Adipocyte (in vitro differentiated cells): ENCODE measurements around the gene CRKL.

ENCODE experiments used
- DNase-seq: peaks from one replicate; pipeline ENCODE4 v3.0.0-alpha.2; 2015; ENCODE audit warnings: low read depth
- H3K27me3 ChIP-seq: replicated peaks from 2 replicates; pipeline ENCODE4 v1.7.0; 2013; ENCODE audit warnings: mild to moderate bottlenecking, low read length, moderate library complexity; ENCODE audit not compliant: control insufficient read depth, insufficient read depth
- H3K36me3 ChIP-seq: 2 replicates; pipeline ENCODE4 v1.7.0; 2013; ENCODE audit warnings: low read length, mild to moderate bottlenecking, moderate library complexity; ENCODE audit not compliant: control insufficient read depth, insufficient read depth, severe bottlenecking
- H3K4me1 ChIP-seq: 2 replicates; pipeline ENCODE4 v1.7.0; 2013; ENCODE audit warnings: mild to moderate bottlenecking, low read length, moderate library complexity; ENCODE audit not compliant: control insufficient read depth, insufficient read depth
- H3K4me3 ChIP-seq: 2 replicates; pipeline ENCODE4 v1.7.0; 2013; ENCODE audit warnings: mild to moderate bottlenecking, low read length, moderate library complexity
- H3K9ac ChIP-seq: 2 replicates; pipeline ENCODE4 v1.7.0; 2013; ENCODE audit warnings: mild to moderate bottlenecking, low read length, moderate library complexity
- H3K9me3 ChIP-seq: 2 replicates; pipeline ENCODE4 v1.7.0; 2013; ENCODE audit warnings: mild to moderate bottlenecking, low read length, moderate library complexity; ENCODE audit not compliant: control insufficient read depth

The CRKL gene

DNA sequence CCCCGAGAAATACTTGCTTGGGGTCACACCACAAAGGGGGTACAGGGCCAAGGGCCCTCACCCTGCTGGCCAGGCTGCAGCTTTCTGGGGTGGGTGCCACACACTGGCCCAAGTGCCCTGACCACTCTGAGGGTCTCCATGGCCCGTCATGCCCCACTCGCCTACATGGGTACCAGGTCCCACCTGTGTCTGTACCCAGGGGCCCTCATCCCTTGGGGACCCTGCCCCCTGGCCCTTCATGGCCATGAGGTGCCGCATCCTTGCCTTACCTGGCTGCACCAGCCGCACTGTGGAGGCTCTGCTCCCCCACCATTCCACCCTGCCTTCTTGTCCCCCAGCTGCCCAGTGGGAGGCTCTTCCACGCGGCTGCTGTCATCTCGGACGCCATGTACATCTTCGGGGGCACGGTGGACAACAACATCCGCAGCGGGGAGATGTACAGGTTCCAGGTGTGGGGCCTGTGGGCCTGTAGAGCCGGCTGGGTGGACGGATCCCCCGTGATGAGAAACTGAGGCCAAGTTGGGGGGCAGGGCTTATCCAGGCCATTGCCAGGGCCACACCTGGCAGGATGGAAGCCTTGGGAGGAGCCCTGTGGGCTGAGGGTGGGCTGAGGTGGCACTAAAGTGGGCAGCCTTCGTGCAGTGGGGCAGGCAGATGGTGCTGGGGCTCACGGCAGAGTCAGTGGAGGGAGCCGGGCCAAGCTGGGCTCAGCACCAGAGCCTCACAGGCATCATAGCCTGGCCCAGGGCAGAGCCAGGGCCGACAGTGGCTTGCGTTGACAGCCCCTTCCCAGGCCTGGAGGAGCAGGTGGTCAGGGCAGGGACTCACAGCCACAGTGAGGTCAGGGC, 75.5 kb downstream of the CRKL start:
- no peak for DNase-seq
- no peaks in the 10 kb centered on the region for H3K4me1 ChIP-seq
- H3K9me3 ChIP-seq, result no peaks in the 10 kb centered on the region
- no peaks in the 10 kb centered on the region for H3K27me3 ChIP-seq
- no peak overlapping the region for H3K9ac ChIP-seq
- peaks cover 72% of the 10 kb centered on the region for H3K36me3 ChIP-seq
- no peak overlapping the region for H3K4me3 ChIP-seq

GRCh38 chr22:20993304-20994127, 76.3 kb downstream of the CRKL start:
- Histone ChIP-seq H3K27me3 (no peaks in the 10 kb centered on the region), H3K36me3 (peaks cover 69% of the 10 kb centered on the region), H3K9ac (no peak overlapping the region), H3K4me1 (no peaks in the 10 kb centered on the region), H3K4me3 (no peak overlapping the region), H3K9me3 (no peaks in the 10 kb centered on the region)
- no peak for DNase-seq

DNA sequence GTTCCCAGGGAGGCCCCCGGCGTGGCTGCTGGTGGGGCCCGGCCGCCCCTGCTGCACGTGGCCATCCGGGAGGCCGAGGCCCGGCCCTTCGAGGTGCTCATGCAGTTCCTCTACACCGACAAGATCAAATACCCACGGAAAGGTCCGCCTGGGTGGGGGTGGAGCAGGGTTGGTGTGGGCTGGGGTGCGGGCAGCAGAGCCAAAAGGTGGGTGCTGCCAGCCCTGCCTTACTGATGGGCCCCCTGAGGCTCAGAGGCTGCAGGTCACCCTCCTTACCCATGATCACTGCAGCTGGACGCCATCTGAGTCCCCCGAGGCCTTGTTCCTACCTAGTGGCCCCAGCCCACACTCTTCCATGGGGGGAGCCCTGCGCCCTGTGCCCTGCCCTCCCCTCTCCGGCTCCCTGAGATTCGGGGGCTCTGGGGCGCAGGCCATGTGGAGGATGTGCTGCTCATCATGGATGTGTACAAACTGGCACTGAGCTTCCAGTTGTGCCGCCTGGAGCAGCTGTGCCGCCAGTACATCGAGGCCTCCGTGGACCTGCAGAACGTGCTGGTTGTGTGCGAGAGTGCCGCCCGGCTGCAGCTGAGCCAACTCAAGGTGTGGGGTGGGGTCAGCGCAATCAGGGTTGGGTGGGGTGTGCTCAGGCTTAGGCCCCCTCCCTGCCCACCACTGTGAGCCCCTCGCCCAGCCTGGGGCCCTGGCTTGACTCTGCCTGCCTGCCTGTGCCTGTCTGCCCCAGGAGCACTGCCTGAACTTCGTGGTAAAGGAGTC, 77.1 kb downstream of the CRKL start:
- H3K9ac ChIP-seq, result no peak overlapping the region
- no peaks in the 10 kb centered on the region for H3K4me1 ChIP-seq
- peaks cover 72% of the 10 kb centered on the region for H3K36me3 ChIP-seq
- DNase-seq, result no peak
- H3K27me3 ChIP-seq, result no peaks in the 10 kb centered on the region
- H3K4me3 ChIP-seq, result no peak overlapping the region
- no peaks in the 10 kb centered on the region for H3K9me3 ChIP-seq

- Histone ChIP-seq H3K9ac (no peak overlapping the region), H3K36me3 (peaks cover 74% of the 10 kb centered on the region)
These were observed 77.7 kb downstream of the CRKL start for GRCh38 chr22:20994902-20995241.

GRCh38 chr22:20995329-20996030, 78.3 kb downstream of the CRKL start:
- Histone ChIP-seq H3K4me1 (peaks cover 5% of the 10 kb centered on the region), H3K36me3 (peaks cover 72% of the 10 kb centered on the region), H3K9me3 (no peaks in the 10 kb centered on the region)

More at GRCh38 chr22:20994902-20995241, 77.7 kb downstream of the CRKL start:
- H3K4me1 ChIP-seq, result no peaks in the 10 kb centered on the region
- no peak for DNase-seq
- H3K27me3 ChIP-seq, result no peaks in the 10 kb centered on the region
- no peak overlapping the region for H3K4me3 ChIP-seq
- no peaks in the 10 kb centered on the region for H3K9me3 ChIP-seq

GRCh38 chr22:20996031-20996410, 78.8 kb downstream of the CRKL start:
- no peaks in the 10 kb centered on the region for H3K9me3 ChIP-seq
- H3K36me3 ChIP-seq, result peaks cover 66% of the 10 kb centered on the region
- H3K4me1 ChIP-seq, result peaks cover 10% of the 10 kb centered on the region

More at GRCh38 chr22:20995329-20996030, 78.3 kb downstream of the CRKL start:
- DNase-seq, result no peak
- Histone ChIP-seq H3K27me3 (no peaks in the 10 kb centered on the region), H3K4me3 (no peak overlapping the region), H3K9ac (no peak overlapping the region)

DNA sequence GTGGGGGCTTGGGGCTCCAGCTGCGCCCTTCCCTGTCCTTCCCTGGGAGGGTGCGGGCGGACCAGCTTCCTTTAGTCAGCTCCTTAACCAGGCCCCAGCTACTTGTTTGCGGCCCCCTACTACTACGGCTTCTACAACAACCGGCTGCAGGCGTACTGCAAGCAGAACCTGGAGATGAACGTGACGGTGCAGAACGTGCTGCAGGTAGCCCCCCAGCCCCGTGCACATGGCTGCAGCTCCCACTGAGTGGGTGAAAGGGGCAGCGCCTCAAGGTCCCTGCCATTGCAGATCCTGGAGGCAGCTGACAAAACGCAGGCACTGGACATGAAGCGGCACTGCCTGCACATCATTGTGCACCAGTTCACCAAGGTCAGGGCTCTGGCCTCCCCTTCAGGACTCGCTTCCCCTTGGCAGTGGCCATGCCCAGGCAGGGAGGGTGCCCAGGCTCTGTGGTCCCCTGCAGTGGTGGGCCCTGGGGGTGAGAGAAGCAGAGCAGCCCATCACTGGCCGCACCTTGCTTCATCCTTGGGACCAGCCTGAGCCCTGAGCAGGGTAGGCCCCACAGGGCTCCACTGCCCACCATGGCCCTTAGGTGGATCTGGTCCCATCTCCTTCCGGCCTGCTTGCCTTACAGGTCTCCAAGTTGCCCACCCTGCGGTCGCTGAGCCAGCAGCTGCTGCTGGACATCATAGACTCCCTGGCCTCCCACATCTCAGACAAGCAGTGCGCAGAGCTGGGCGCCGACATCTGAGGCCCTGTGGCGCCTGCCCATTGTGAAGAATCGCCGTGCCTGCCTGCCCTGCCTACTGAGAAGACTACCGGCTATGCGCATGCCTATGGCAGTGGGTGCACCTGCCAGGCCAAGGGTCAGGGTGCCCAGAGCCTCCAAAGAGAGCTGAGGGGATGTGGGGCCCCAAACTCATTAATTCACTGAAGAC, 79.7 kb downstream of the CRKL start:
- Histone ChIP-seq H3K27me3 (no peaks in the 10 kb centered on the region), H3K4me3 (no peak overlapping the region), H3K9ac (no peak overlapping the region), H3K4me1 (peaks cover 15% of the 10 kb centered on the region), H3K9me3 (no peaks in the 10 kb centered on the region), H3K36me3 (peaks cover 58% of the 10 kb centered on the region)
- no peak for DNase-seq

More at GRCh38 chr22:20996031-20996410, 78.8 kb downstream of the CRKL start:
- no peak for DNase-seq
- Histone ChIP-seq H3K27me3 (no peaks in the 10 kb centered on the region), H3K4me3 (no peak overlapping the region), H3K9ac (no peak overlapping the region)

GRCh38 chr22:20997536-20998257, 80.5 kb downstream of the CRKL start:
- no peaks in the 10 kb centered on the region for H3K9me3 ChIP-seq
- H3K27me3 ChIP-seq, result no peaks in the 10 kb centered on the region
- no peak overlapping the region for H3K4me3 ChIP-seq
- no peak overlapping the region for H3K9ac ChIP-seq
- no peak for DNase-seq
- peaks cover 15% of the 10 kb centered on the region for H3K4me1 ChIP-seq
- peaks cover 50% of the 10 kb centered on the region for H3K36me3 ChIP-seq

DNA sequence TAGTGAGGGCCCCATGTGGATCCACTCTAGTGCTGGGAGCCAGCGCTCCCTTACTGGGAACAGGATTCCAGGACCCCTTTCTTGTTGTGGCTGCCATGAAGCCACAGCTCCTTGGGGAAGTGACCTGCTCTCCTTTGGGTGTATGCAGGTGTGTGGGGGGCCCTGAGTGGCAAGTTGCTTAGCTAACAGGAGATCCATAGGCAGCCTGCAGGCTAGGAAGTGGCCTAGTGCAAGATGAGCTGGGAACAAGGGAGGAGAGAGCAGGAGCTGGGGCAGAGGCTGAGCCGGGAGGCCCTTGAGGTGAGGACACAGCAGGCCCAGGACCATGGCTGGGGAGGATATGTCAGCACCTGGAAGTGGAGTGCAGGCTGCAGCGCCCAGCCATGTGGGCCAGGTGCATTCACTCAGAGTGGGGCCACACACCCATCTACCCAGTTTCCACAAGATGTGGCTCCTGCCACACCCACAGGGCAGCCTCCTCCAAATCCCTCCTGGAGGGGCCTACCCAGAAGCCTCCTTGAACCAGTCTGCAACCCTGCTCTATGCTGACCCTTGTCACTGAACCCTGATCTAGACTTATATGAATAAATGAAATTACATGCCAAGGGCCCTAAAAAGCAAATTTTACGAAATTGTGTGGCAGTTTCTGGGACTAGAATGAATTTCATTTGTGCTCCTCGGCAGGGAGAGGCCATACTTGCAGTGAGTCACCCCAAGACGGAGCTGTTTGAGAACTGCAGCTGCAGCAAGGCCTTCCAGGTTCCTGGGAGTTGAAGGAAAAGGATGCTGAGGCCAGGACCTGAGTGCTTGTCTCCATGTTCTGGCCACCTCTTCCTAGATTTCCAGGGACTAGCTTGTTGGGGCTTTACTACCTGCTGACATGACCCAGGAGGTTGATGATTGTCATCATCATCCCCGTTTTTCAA, 81.5 kb downstream of the CRKL start:
- DNase-seq, result no peak
- Histone ChIP-seq H3K27me3 (no peaks in the 10 kb centered on the region), H3K4me1 (peaks cover 25% of the 10 kb centered on the region), H3K9me3 (no peaks in the 10 kb centered on the region), H3K36me3 (peaks cover 42% of the 10 kb centered on the region), H3K9ac (peak overlapping the region; percentile 99), H3K4me3 (no peak overlapping the region)
